ENCODE results near the gene GAB1.
A peak's percentile ranks its signal among the peaks of the same experiment; 100 is the strongest.

The GAB1 gene

DNA sequence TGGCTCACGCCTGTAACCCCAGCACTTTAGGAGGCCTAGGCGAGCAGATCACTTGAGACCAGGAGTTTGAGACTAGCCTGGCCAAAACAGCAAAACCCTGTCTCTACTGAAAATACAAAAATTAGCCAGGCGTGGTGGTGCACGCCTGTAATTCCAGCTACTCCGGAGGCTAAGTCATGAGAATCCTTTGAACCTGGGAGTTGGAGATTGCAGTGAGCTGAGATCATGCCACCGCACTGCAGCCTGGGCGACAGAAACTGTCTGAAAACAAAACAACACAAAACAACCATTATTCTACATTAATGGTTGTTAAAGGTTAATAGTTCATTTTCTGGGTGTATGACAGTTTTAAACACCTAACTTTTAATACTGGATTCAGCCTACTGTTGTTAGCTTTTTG, 175.2 kb downstream of the GAB1 start:
- H3K4me2 ChIP-seq (ENCODE audit: low read depth, low read length, poor library complexity, severe bottlenecking) = no peak overlapping the region
- H3K79me2 ChIP-seq (ENCODE audit: insufficient read depth, low read length) = peaks cover 33% of the 10 kb centered on the region
- no peak overlapping the region for H3K4me3 ChIP-seq (ENCODE audit: insufficient read depth, low read length, poor library complexity, severe bottlenecking)
- no peaks in the 10 kb centered on the region for H3K36me3 ChIP-seq (ENCODE audit: low read length)
- no peaks in the 10 kb centered on the region for H3K27me3 ChIP-seq (ENCODE audit: low read length)
- H3K9me3 ChIP-seq (ENCODE audit: insufficient read depth, low read length) = no peaks in the 10 kb centered on the region
- H3F3A ChIP-seq (ENCODE audit: insufficient read depth) = no peaks in the 10 kb centered on the region
- no peak overlapping the region for H3K9ac ChIP-seq (ENCODE audit: low read length)
- no peak overlapping the region for H3K27ac ChIP-seq (ENCODE audit: low read depth, low read length)
- peaks cover 8% of the 10 kb centered on the region; the same call in 1 of the 2 replicates for H4K20me1 ChIP-seq (ENCODE audit: low read depth, low read length)
- TF ChIP-seq EZH2phosphoT487 (conservative IDR thresholded peaks at IDR 0.05; ENCODE audit: low read length) = no peak
- TF ChIP-seq, protein P1, sequence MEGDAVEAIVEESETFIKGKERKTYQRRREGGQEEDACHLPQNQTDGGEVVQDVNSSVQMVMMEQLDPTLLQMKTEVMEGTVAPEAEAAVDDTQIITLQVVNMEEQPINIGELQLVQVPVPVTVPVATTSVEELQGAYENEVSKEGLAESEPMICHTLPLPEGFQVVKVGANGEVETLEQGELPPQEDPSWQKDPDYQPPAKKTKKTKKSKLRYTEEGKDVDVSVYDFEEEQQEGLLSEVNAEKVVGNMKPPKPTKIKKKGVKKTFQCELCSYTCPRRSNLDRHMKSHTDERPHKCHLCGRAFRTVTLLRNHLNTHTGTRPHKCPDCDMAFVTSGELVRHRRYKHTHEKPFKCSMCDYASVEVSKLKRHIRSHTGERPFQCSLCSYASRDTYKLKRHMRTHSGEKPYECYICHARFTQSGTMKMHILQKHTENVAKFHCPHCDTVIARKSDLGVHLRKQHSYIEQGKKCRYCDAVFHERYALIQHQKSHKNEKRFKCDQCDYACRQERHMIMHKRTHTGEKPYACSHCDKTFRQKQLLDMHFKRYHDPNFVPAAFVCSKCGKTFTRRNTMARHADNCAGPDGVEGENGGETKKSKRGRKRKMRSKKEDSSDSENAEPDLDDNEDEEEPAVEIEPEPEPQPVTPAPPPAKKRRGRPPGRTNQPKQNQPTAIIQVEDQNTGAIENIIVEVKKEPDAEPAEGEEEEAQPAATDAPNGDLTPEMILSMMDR (IDR thresholded peaks at IDR 0.05; ENCODE audit: insufficient read depth, low read length, poor library complexity, severe bottlenecking) = no peak
- H3K9me2 ChIP-seq (replicated peaks; ENCODE audit: insufficient read depth, low read length) = no peaks in the 10 kb centered on the region
- peak overlapping the region; percentile 93 for H2AFZ ChIP-seq (ENCODE audit: low read depth, low read length, severe bottlenecking)

DNA sequence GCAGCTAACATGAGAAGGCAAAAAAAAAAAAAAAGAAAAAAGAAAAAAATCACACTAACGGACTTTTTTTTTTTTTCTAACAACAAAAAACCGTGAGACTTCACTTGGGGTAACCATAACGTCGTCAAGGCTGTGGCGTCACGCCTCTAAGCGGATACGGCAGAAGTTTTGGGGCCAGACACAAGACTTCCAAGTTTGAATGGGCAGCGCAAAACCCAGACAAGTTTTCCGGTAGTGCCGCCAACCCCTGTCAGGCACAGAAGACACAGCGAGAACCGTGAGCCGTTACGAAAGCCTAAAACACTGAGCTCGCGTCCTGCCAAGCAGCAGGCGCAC, 176.3 kb downstream of the GAB1 start:
- Histone ChIP-seq H3K27ac (ENCODE audit: low read depth, low read length) (peak overlapping the region; percentile 70), H3K27me3 (ENCODE audit: low read length) (no peaks in the 10 kb centered on the region)

DNA sequence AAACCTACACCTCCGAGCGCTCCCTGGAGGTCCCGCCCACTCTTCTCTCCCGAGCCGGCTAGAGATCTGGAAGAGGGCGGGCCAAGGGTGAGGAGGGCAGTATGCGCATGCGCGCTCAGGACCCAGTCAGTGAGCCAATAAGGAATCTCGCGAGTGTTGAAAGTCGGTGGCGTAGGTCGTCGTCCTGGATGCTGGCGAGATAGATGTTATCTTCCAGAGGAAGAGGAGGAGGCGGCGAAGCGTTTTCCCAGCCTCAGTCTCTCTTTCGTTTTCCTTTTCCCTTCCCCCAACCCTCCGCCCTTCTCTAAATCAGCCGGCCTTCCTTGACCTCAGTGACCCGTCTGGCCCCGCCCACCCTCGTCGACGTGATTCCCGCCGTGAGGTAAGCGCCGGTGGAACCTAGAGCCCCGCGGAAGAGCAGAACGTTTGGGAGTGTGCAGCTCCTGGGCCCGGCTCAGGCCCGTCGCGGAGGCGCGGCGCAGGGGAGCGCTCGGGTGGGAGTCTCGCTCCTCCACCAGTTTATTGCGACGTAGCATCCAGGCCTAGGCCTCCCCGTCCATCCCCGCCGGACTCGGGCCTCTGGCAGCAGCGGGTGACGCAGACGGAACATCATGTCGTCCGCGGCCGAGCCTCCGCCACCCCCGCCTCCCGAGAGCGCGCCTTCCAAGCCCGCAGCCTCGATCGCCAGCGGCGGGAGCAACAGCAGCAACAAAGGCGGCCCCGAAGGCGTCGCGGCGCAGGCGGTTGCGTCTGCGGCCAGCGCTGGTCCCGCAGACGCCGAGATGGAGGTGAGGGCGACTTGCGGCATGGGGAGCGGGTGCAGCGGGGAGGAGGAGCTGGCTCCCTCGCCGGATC, 176.9 kb downstream of the GAB1 start, which contains the start of gene SMARCA5:
Gene SMARCA5, plus strand, starts transcription at position 389 of the 855 bp plus-strand sequence. Its CDS starts 223 bp downstream, at position 612.
- Histone ChIP-seq H3F3A (ENCODE audit: insufficient read depth) (no peaks in the 10 kb centered on the region), H3K4me2 (ENCODE audit: low read depth, low read length, poor library complexity, severe bottlenecking) (peak within 1 kb of the TSS; percentile 76), H4K20me1 (ENCODE audit: low read depth, low read length) (peaks cover 8% of the 10 kb centered on the region; the same call in 1 of the 2 replicates), H3K27ac (ENCODE audit: low read depth, low read length) (peak within 1 kb of the TSS; percentile 70), H3K36me3 (ENCODE audit: low read length) (no peaks in the 10 kb centered on the region), H3K4me3 (ENCODE audit: insufficient read depth, low read length, poor library complexity, severe bottlenecking) (peak within 1 kb of the TSS; percentile 86), H3K9ac (ENCODE audit: low read length) (peak within 1 kb of the TSS; percentile 78), H3K9me3 (ENCODE audit: insufficient read depth, low read length) (no peaks in the 10 kb centered on the region), H3K9me2 (replicated peaks; ENCODE audit: insufficient read depth, low read length) (no peaks in the 10 kb centered on the region), H3K27me3 (ENCODE audit: low read length) (no peaks in the 10 kb centered on the region), H2AFZ (ENCODE audit: low read depth, low read length, severe bottlenecking) (peak within 1 kb of the TSS; percentile 93), H3K79me2 (ENCODE audit: insufficient read depth, low read length) (peaks cover 48% of the 10 kb centered on the region)
- TF ChIP-seq, protein P1 (IDR thresholded peaks at IDR 0.05; ENCODE audit: insufficient read depth, low read length, poor library complexity, severe bottlenecking) = no peak
- no peak for TF ChIP-seq EZH2phosphoT487 (conservative IDR thresholded peaks at IDR 0.05; ENCODE audit: low read length)

More for the DNA sequence above, 176.3 kb downstream of the GAB1 start:
- Histone ChIP-seq H3K9me3 (ENCODE audit: insufficient read depth, low read length) (no peaks in the 10 kb centered on the region), H3K9me2 (replicated peaks; ENCODE audit: insufficient read depth, low read length) (no peaks in the 10 kb centered on the region), H3F3A (ENCODE audit: insufficient read depth) (no peaks in the 10 kb centered on the region), H3K79me2 (ENCODE audit: insufficient read depth, low read length) (peaks cover 44% of the 10 kb centered on the region), H4K20me1 (ENCODE audit: low read depth, low read length) (peaks cover 8% of the 10 kb centered on the region; the same call in 1 of the 2 replicates), H3K9ac (ENCODE audit: low read length) (peak overlapping the region; percentile 78), H3K4me2 (ENCODE audit: low read depth, low read length, poor library complexity, severe bottlenecking) (peak overlapping the region; percentile 52), H2AFZ (ENCODE audit: low read depth, low read length, severe bottlenecking) (peak overlapping the region; percentile 93), H3K36me3 (ENCODE audit: low read length) (no peaks in the 10 kb centered on the region), H3K4me3 (ENCODE audit: insufficient read depth, low read length, poor library complexity, severe bottlenecking) (peak overlapping the region; percentile 86)
- TF ChIP-seq, protein P1 (IDR thresholded peaks at IDR 0.05; ENCODE audit: insufficient read depth, low read length, poor library complexity, severe bottlenecking) = no peak
- no peak for TF ChIP-seq EZH2phosphoT487 (conservative IDR thresholded peaks at IDR 0.05; ENCODE audit: low read length)

Measured in SU-DHL-6 (cell line).